C4-2B (cell line): ENCODE data around the gene CDCA7L.

ENCODE experiments used
- CTCF ChIP-seq: fragments of 450-650 bp; conservative IDR thresholded peaks from 2 replicates; pipeline ENCODE4 v1.5.1; 2017; ENCODE audit warnings: mild to moderate bottlenecking
- ZFX ChIP-seq: fragments of 450-650 bp; IDR thresholded peaks from 2 replicates; pipeline ENCODE4 v1.6.1; 2017

GRCh38 chr7:21943436-21943835, 2.3 kb downstream of the CDCA7L start:
- TF ChIP-seq CTCF: no peak
- TF ChIP-seq ZFX: no peak
